Parathyroid adenoma (tissue), 2 donors: ENCODE measurements around the gene SPPL3.

ENCODE experiments used
- H2AFZ ChIP-seq: fragments of 300-600 bp; sonication (generic); one replicate; pipeline ENCODE4 v1.7.0; 2017; ENCODE audit warnings: antibody characterized with exemption, mild to moderate bottlenecking
- H3K27ac ChIP-seq: fragments of 300-600 bp; sonication (generic); one replicate; pipeline ENCODE4 v1.7.0; 2017
- H3K27me3 ChIP-seq: fragments of 300-600 bp; sonication (generic); one replicate; pipeline ENCODE4 v1.7.0; 2017; ENCODE audit warnings: low read length; ENCODE audit not compliant: control insufficient read depth, insufficient read depth
- H3K36me3 ChIP-seq: fragments of 300-600 bp; sonication (generic); one replicate; pipeline ENCODE4 v1.7.0; 2017; ENCODE audit warnings: low read length; ENCODE audit not compliant: control insufficient read depth, insufficient read depth
- H3K4me1 ChIP-seq: fragments of 300-600 bp; sonication (generic); one replicate; pipeline ENCODE4 v1.7.0; 2017; ENCODE audit warnings: control low read depth
- H3K4me2 ChIP-seq: fragments of 300-600 bp; sonication (generic); one replicate; pipeline ENCODE4 v1.7.0; 2017; ENCODE audit warnings: low read length
- H3K4me3 ChIP-seq: fragments of 300-600 bp; sonication (generic); one replicate; pipeline ENCODE4 v1.7.0; 2017; ENCODE audit warnings: low read depth, low read length
- H3K79me2 ChIP-seq: fragments of 300-600 bp; sonication (generic); one replicate; pipeline ENCODE4 v1.7.0; 2017; ENCODE audit warnings: control low read depth
- H3K9ac ChIP-seq: fragments of 300-600 bp; sonication (generic); one replicate; pipeline ENCODE4 v1.7.0; 2017; ENCODE audit warnings: mild to moderate bottlenecking
- H3K9me3 ChIP-seq: fragments of 300-600 bp; sonication (generic); one replicate; pipeline ENCODE4 v1.7.0; 2017; ENCODE audit warnings: low read length; ENCODE audit not compliant: control insufficient read depth
- CTCF ChIP-seq: fragments of 300-600 bp; sonication (generic); IDR thresholded peaks from one replicate; pipeline ENCODE4 v1.7.0; 2017; ENCODE audit warnings: antibody characterized with exemption, mild to moderate bottlenecking
- donor health status: primary hyperparathyroidism.

Gene SPPL3

GRCh38 chr12:120922279-120922678, 18.1 kb upstream of the SPPL3 start:
- no peaks in the 10 kb centered on the region for H3K9me3 ChIP-seq
- H3K27ac ChIP-seq: no peak overlapping the region
- no peak overlapping the region for H3K9ac ChIP-seq
- H3K79me2 ChIP-seq: no peaks in the 10 kb centered on the region
- no peak overlapping the region for H2AFZ ChIP-seq
- H3K36me3 ChIP-seq: no peaks in the 10 kb centered on the region
- H3K4me3 ChIP-seq: no peak overlapping the region
- peaks cover 10% of the 10 kb centered on the region for H3K4me1 ChIP-seq
- TF ChIP-seq CTCF: no peak
- no peaks in the 10 kb centered on the region for H3K27me3 ChIP-seq
- H3K4me2 ChIP-seq: no peak overlapping the region

DNA sequence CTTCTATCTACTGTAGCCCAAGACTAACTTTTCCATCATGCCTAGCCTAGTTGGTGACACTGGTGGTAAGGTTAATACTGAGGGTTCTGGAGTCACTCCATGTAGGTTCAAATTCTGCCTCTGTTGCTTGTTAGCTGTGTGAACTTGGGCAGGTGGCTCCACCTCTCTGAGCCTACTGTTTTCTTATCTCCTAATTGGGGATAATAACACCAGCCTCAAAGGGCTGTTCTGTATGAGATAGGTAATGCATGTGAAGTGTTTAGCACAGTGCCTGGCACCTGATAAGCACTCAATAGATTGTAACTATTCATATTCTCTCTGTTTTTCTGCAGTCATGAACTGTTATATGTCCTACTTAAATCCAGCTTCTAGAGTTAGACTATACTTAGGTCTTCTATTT, 17.5 kb upstream of the SPPL3 start:
- TF ChIP-seq CTCF: no peak
- H3K27me3 ChIP-seq: no peaks in the 10 kb centered on the region

DNA sequence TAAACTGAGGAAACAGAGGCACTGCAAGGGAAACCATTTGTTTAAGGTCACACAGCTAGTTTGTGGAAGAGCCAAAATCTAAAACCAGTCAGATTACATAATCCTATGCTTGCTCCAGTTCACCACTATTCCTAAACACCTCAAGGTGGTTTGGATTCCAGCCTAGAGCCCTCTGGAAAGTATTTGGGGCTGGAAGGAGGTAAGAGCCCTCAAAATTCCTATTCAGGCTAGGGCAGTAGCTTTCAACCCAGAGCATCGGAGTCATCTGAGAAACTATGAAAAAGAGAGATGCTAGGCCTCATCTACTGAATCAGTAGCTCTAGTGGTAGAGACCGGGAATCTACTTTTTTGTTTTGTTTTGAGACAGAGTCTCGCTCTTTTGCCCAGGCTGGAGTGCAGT, 16.0 kb upstream of the SPPL3 start:
- H2AFZ ChIP-seq: no peak overlapping the region
- no peak overlapping the region for H3K27ac ChIP-seq
- H3K4me3 ChIP-seq: no peak overlapping the region
- TF ChIP-seq CTCF: no peak
- H3K4me1 ChIP-seq: no peaks in the 10 kb centered on the region
- no peak overlapping the region for H3K4me2 ChIP-seq
- no peaks in the 10 kb centered on the region for H3K27me3 ChIP-seq
- no peak overlapping the region for H3K9ac ChIP-seq
- H3K9me3 ChIP-seq: no peaks in the 10 kb centered on the region
- H3K36me3 ChIP-seq: no peaks in the 10 kb centered on the region
- no peaks in the 10 kb centered on the region for H3K79me2 ChIP-seq

More for the DNA sequence above, 17.5 kb upstream of the SPPL3 start:
- H3K36me3 ChIP-seq: no peaks in the 10 kb centered on the region
- no peak overlapping the region for H3K4me2 ChIP-seq
- H3K79me2 ChIP-seq: no peaks in the 10 kb centered on the region
- H3K4me3 ChIP-seq: no peak overlapping the region
- H3K9me3 ChIP-seq: no peaks in the 10 kb centered on the region
- H2AFZ ChIP-seq: no peak overlapping the region
- no peak overlapping the region for H3K27ac ChIP-seq
- peaks cover 10% of the 10 kb centered on the region for H3K4me1 ChIP-seq
- H3K9ac ChIP-seq: no peak overlapping the region

DNA sequence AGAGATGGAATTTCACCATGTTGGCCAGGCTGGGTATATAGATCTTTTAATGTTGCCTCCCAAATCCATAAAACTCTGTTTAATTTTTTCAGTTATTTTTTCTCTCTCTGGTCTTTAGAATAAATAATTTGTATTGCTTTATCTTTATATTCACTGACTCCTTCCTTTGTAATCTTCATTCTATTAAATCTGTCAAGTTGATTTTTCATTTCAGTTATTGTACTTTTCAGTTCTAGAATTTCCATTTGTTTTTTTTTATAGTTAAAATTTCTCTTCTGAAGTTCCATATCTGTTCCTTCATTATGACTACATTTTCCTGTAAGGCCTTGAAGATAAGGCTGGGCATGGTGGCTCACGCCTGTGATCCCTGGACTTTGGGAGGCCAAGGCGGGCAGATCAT, 13.6 kb upstream of the SPPL3 start:
- H3K36me3 ChIP-seq: no peaks in the 10 kb centered on the region

More for the DNA sequence above, 13.6 kb upstream of the SPPL3 start:
- Histone ChIP-seq H2AFZ (no peak overlapping the region), H3K9me3 (no peaks in the 10 kb centered on the region), H3K27me3 (no peaks in the 10 kb centered on the region), H3K9ac (no peak overlapping the region), H3K27ac (no peak overlapping the region), H3K4me2 (no peak overlapping the region), H3K79me2 (no peaks in the 10 kb centered on the region), H3K4me3 (no peak overlapping the region), H3K4me1 (no peaks in the 10 kb centered on the region)
- no peak for TF ChIP-seq CTCF
